Measurements from ENCODE around the gene ONECUT3.
"Not testable (repeated sequence)": the region's sequence is repeated elsewhere in the genome, so short reads cannot be mapped to it uniquely, and the experiment has no call there.

Gene ONECUT3

GRCh38 chr19:1752757-1753728 is at the start of gene ONECUT3:
ONECUT3 (plus strand) TSS chr19:1753506; CDS start chr19:1753663, 157 bp downstream.
- DNase-seq (ENCODE audit: low read depth): no peak

DNA sequence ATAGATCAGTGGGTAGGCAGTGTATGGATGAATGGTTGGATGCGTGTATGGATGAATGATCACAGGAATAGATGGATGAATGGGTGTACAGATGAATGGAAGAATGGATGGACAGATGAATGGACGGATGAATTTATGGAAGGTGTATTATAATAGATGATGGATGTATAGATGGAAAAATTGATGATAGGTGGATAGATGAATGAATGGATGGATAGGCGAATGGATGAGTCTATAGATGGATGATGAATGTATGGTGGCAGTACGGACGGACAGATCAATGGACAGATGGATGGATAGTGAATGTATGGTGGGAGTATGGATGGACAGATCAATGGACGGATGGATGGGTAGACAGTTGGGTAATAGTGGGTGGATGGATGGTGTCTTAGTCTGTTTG is 49.0 kb upstream of the ONECUT3 start:
- DNase-seq (ENCODE audit: low read depth): no peak

GRCh38 chr19:1705367-1705766 is 47.9 kb upstream of the ONECUT3 start:
- no peak for DNase-seq (ENCODE audit: low read depth)

DNA sequence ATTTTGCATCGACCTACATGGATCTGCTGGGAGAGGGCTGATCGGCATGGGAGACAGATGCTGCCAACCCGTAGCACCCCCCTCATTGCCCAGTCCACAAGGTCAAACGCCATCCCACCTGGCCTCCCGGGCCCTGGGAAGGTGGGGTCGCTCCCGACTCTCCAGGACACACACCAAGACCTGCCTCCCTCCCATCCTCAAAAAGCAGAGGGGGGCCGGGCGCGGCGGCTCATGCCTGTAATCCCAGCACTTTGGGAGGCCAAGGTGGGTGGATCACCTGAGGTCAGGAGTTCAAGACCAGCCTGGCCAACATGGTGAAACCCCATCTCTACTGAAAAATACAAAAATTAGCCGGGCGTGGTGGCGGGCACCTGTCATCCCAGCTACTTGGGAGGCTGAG is 46.7 kb upstream of the ONECUT3 start:
- not testable (repeated sequence) for DNase-seq (ENCODE audit: low read depth)

- DNase-seq (ENCODE audit: low read depth): no peak
Measured at GRCh38 chr19:1707240-1707639, 46.1 kb upstream of the ONECUT3 start.

DNA sequence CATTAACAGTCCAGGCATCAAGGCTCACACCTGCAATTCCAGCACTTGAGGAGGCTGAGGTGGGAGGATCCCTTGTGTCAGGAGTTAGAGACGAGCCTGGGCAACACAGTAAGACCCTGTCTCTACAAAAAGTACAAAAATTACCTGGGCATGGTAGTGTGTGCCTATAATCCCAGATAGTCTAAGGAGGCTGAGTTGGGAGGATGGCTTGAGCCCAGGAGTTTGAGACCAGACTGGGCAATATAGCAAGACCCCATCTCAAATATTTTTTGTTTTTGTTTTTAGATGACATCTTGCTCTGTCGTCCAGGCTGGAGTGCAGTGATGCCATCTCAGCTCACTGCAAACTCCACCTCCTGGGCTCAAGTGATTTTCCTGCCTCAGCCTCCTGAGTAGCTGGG is 40.1 kb upstream of the ONECUT3 start:
- no peak for DNase-seq (ENCODE audit: low read depth)

DNA sequence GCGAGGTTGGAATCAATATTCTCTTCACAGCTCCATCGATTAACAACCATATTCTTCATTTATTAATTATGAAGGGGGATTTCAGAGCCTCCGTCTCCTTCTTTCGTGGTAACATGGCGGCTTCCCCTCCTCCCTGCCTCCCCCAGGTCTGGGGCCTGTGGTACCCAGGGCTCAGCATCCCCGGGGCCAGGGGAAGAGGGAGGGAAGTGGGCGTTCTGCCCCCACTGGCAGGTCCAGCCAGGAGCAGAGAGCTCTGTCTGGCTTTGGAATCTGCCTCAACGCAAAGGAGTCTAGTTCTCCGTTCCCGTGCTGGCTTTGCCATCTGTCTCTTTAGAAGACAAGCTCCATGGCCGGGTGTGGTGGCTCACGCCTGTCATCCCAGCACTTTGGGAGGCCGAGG is 37.8 kb upstream of the ONECUT3 start:
- no peak for DNase-seq (ENCODE audit: low read depth)

DNA sequence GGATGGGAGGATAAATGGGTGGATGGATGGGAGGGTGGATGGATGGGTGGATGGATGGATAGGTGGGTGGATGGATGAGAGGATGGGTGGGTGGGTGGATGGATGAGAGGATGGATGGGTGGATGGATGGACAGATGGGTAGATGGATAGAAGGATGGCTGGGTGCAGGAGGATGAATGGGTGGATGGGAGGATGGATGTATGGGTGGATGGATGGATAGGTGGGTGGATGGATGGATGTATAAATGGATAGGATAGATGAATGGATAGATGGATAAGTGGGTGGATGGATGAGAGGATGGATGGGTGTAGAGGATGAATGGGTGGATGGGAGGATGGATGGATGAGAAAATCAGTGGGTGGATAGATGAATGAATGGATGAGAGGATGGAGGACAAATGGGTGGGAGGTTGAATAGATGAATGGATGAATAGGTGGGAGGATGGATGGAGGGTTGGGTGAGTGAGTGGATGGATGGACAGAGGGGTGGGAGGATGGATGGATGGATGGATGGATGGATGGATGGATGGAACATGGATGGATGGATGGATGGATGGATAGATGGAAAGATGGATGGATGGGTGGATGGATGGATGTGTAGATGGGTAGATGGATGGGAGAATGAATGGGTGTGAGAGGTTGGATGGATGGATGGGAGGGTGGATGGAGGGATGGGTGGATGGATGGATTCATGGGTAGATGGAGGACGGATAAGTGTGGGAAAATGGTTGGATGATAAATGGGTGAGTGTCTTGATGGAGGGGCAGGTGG is 35.9 kb upstream of the ONECUT3 start:
- DNase-seq (ENCODE audit: low read depth): no peak

DNA sequence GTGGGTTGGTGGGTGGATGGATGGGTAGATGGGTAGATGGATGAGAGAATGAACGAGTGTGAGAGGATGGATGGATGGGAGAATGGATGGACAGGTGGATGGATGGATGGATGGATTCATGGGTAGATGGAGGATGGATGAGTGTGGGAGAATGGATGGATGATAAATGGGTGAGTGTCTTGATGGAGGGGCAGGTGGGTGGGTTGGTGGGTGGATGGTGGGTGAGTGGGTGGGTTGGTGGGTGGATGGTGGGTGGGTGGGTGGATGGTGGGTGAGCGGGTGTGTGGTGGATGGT is 35.4 kb upstream of the ONECUT3 start:
- DNase-seq (ENCODE audit: low read depth): no peak

GRCh38 chr19:1718420-1719291 is 34.6 kb upstream of the ONECUT3 start:
- DNase-seq (ENCODE audit: low read depth): no peak

DNA sequence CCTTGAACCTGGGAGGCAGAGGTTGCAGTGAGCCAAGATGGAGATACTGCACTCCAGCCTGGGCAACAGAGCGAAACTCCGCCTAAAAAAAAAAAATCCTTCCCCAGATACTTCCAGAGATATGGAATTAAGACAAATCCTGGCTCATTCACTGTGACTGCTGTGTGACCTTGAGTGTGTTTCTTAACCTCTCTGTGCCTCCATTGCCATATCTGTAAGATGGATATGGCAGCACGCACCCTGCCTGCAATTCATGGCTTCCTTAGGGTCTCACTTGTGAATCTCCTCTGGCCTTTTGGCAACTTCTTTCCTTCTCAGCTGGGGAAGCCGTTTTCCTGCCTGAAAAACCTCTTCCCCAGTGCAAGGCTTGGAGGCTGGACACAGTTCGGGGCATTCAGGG is 33.8 kb upstream of the ONECUT3 start:
- no peak for DNase-seq (ENCODE audit: low read depth)

- no peak for DNase-seq (ENCODE audit: low read depth)
Measured at GRCh38 chr19:1720237-1720636, 33.1 kb upstream of the ONECUT3 start.

- no peak for DNase-seq (ENCODE audit: low read depth)
Measured at GRCh38 chr19:1725100-1726064, 27.9 kb upstream of the ONECUT3 start.

DNA sequence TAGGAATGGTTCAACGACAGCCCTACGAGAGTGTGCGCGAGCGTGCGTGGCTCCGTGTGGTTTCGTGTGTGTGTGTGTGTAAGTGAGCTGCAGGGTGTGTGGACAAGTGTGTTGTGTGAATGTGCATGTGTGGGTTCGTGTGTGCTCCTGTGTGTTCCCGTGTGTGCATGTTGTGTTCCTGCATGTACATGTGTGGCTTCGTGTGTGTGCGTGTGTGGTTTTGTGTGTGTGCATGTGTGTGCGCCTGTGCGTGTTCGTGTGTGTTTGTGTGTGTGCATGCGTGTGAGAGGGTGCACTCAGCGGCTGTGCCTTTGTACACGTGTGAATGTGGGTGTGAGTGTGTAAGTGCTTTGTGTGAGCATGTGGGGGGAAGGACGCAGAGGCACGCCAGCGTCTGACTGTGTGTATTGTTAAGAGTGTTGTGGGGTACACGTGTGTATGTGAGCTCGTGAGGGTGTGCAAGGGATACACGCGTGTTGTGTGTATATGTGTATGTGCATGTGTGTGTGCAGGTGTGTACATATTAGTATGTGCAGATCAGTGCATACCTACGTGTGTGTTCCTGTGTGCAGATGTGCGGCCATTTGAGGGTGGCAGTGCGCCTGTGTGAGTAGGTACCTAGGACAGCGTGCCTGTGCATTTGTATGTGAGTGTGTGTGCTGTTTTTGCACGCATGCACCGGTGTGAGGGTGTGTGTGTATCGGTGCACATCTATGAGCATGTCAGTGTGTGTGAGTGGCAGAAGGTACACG is 24.3 kb upstream of the ONECUT3 start:
- DNase-seq (ENCODE audit: low read depth): no peak

GRCh38 chr19:1729568-1729925 is 23.8 kb upstream of the ONECUT3 start:
- DNase-seq (ENCODE audit: low read depth): no peak

DNA sequence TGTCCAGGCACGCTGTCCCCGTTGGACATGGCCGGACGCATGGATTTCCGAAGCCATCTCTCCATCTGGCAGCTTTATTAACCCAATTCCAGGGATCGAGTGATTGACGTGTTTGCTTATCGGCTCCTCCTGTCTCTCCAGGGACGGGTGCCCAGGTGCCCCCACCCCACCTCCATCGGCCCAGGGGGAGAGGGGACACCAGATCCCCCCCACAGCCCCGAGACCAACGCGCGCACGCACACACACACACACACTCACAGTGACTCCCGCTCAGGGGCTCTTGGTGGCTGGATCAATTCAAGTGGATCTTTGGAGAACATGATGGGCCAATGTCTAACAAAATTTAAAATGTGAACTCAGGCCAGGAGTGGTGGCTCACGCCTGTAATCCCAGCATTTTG is 23.1 kb upstream of the ONECUT3 start:
- DNase-seq (ENCODE audit: low read depth): no peak

GRCh38 chr19:1734321-1734966 is 18.9 kb upstream of the ONECUT3 start:
- no peak for DNase-seq (ENCODE audit: low read depth)

GRCh38 chr19:1736280-1736679 is 17.0 kb upstream of the ONECUT3 start:
- DNase-seq (ENCODE audit: low read depth): no peak

DNA sequence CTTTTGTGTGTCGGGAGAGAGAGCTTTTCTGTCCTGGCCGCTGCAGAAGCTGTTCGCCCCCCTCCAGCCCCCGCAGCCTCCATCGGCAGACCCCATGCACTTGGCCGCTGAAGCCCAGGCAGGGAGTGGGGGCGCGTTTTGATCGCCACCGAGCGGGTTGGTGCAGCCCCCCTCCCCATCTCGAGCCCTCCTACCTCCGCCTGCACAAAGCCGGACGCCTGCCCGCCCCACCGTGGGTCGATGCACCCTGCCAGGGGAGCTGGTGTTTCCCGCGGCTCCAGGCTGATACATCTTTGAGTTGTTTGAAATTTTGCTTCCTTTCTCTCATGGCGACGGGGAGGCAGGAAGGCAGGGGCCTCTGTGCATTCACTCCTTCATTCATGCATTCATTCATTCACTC is 16.4 kb upstream of the ONECUT3 start:
- DNase-seq (ENCODE audit: low read depth): no peak

All from amniotic epithelial cell (primary cell).